CD4-positive, alpha-beta T cell (primary cell): ENCODE results near the gene CA4. TPM values are rescaled to one million over a fixed set of nuclear protein-coding genes. Genes with fewer than 3 reads are reported as not detected.
A peak's percentile ranks its signal among the peaks of the same experiment; 100 is the strongest.

ENCODE experiments used
- ATAC-seq: fragments of 200-7000 bp; cut with Tn5 transposase; one replicate; pipeline ENCODE4 v1.10.0; 2022; ENCODE audit warnings: mild to moderate bottlenecking; ENCODE audit not compliant: poor library complexity
- CTCF ChIA-PET: fragments of 350-600 bp; sonication (Branson Sonifier 250); formaldehyde crosslinking; loops from one replicate; lab custom pipeline; 2021; ENCODE audit warnings: antibody characterized with exemption, inconsistent platforms; lab: Charles Lee
- POLR2A ChIA-PET: fragments of 350-600 bp; sonication (Branson Sonifier 250); formaldehyde crosslinking; loops from one replicate; lab custom pipeline; 2021; ENCODE audit warnings: antibody characterized with exemption, inconsistent platforms; lab: Charles Lee
- DNase-seq, 14 experiments: peaks; one replicate each; pipeline ENCODE4 v3.0.0-alpha.2; 2013 to 2020; ENCODE audit warnings: mixed read lengths in 2 of 14
- H3K27ac ChIP-seq, 2 donors: one replicate each; pipeline versions ENCODE4 v1.5.1 to v1.7.0; 2013; ENCODE audit warnings: low read length in 2 of 2, low read depth in 1 of 2, mild to moderate bottlenecking in 1 of 2
- H3K27me3 ChIP-seq, 2 experiments: 1 replicate in 1 of 2; 2 replicates in 1 of 2; pipeline versions ENCODE4 v1.6.1 to v1.7.0; 2013; ENCODE audit warnings: low read length in 2 of 2, control low read depth in 1 of 2, mild to moderate bottlenecking in 1 of 2, moderate library complexity in 1 of 2; ENCODE audit not compliant: insufficient read depth in 2 of 2, control insufficient read depth in 1 of 2
- H3K36me3 ChIP-seq: one replicate; pipeline ENCODE4 v1.6.1; 2013; ENCODE audit warnings: low read length, control low read depth; ENCODE audit not compliant: insufficient read depth
- H3K4me1 ChIP-seq: one replicate; pipeline ENCODE4 v1.6.1; 2013; ENCODE audit warnings: low read length, control low read depth; ENCODE audit not compliant: insufficient read depth
- H3K4me3 ChIP-seq: one replicate; pipeline ENCODE4 v1.5.1; 2013; ENCODE audit warnings: mild to moderate bottlenecking, low read length, moderate library complexity
- H3K9me3 ChIP-seq, 2 experiments: 1 replicate in 1 of 2; 2 replicates in 1 of 2; pipeline versions ENCODE4 v1.6.1 to v1.7.0; 2013; ENCODE audit warnings: low read length in 2 of 2, mild to moderate bottlenecking in 2 of 2, control low read depth in 1 of 2, moderate library complexity in 1 of 2; ENCODE audit not compliant: control insufficient read depth in 1 of 2, insufficient read depth in 1 of 2
- H3K27ac Mint-ChIP-seq: one replicate; pipeline ENCODE4 v1.8.0; 2020; ENCODE audit warnings: mixed read lengths
- H3K27me3 Mint-ChIP-seq: one replicate; pipeline ENCODE4 v1.8.0; 2021; ENCODE audit warnings: mixed read lengths
- H3K36me3 Mint-ChIP-seq: one replicate; pipeline ENCODE4 v1.8.0; 2021; ENCODE audit warnings: low read depth, mixed read lengths
- H3K4me1 Mint-ChIP-seq: one replicate; pipeline ENCODE4 v1.8.0; 2021; ENCODE audit warnings: low read depth, mixed read lengths
- H3K4me3 Mint-ChIP-seq: one replicate; pipeline ENCODE4 v1.8.0; 2020; ENCODE audit warnings: mild to moderate bottlenecking, mixed read lengths
- H3K9me3 Mint-ChIP-seq: one replicate; pipeline ENCODE4 v1.8.0; 2020; ENCODE audit warnings: mixed read lengths
- CTCF ChIP-seq: fragments of 200-600 bp; IDR thresholded peaks from one replicate; pipeline ENCODE4 v1.8.0; 2022; ENCODE audit warnings: antibody characterized with exemption, mild to moderate bottlenecking
- intact Hi-C, 2 experiments: fragments of 100-400 bp; cut with DNase I in 1 of 2; cut with micrococcal nuclease in 1 of 2; formaldehyde crosslinking; loops; one replicate each; pipeline versions ENCODE4 v1.15.1 to v1.9.0; 2023 to 2025; cut with DNase I, micrococcal nuclease
- total RNA-seq, 174 experiments: library from RNA in 2 of 174; stranded (reverse) in 2 of 174; gene quantifications; one replicate each; pipeline ENCODE4 v1.2.3 and lab custom pipeline; 2021 to 2026

CA4 gene
- total RNA-seq, 2 experiments from 2014 or later, result not detected

- no peak overlapping the region for H3K27ac Mint-ChIP-seq
- H3K4me1 Mint-ChIP-seq, result no peaks in the 10 kb centered on the region
- intact Hi-C loops, result no loop called here
- H3K4me3 ChIP-seq, result no peak overlapping the region
- no peak for TF ChIP-seq CTCF
- no peaks in the 10 kb centered on the region for H3K4me1 ChIP-seq
- peaks cover 3 to 4% of the 10 kb centered on the region in 2 experiments for H3K27me3 ChIP-seq
- ATAC-seq, result no peak
- H3K36me3 Mint-ChIP-seq, result no peaks in the 10 kb centered on the region
- H3K36me3 ChIP-seq, result no peaks in the 10 kb centered on the region
- ChIA-PET POLR2A (no interaction called here), CTCF (no interaction called here)
- DNase-seq, result no peak
- peaks cover 35% of the 10 kb centered on the region for H3K27me3 Mint-ChIP-seq
- H3K27ac ChIP-seq, result no peak overlapping the region
- H3K4me3 Mint-ChIP-seq, result no peak overlapping the region
- no peaks in the 10 kb centered on the region for H3K9me3 Mint-ChIP-seq
- H3K9me3 ChIP-seq, result no peaks in the 10 kb centered on the region
These were observed 9.7 kb downstream of the CA4 start for GRCh38 chr17:60159479-60159866.

- Mint-ChIP-seq H3K9me3 (no peaks in the 10 kb centered on the region), H3K4me1 (no peaks in the 10 kb centered on the region), H3K27me3 (peaks cover 26% of the 10 kb centered on the region), H3K27ac (no peak overlapping the region), H3K4me3 (no peak overlapping the region), H3K36me3 (no peaks in the 10 kb centered on the region)
- no peak overlapping the region for H3K27ac ChIP-seq
- no peaks in the 10 kb centered on the region for H3K9me3 ChIP-seq
- ATAC-seq, result no peak
- peaks cover 3% of the 10 kb centered on the region in 2 experiments for H3K27me3 ChIP-seq
- CTCF ChIA-PET, result no interaction called here
- POLR2A ChIA-PET, result no interaction called here
- DNase-seq, result no peak
- intact Hi-C loops, result no loop called here
- H3K36me3 ChIP-seq, result no peaks in the 10 kb centered on the region
- H3K4me1 ChIP-seq, result peaks cover 8% of the 10 kb centered on the region
- H3K4me3 ChIP-seq, result no peak overlapping the region
- no peak for TF ChIP-seq CTCF
These were observed 11.2 kb downstream of the CA4 start for GRCh38 chr17:60160829-60161501.

GRCh38 chr17:60161598-60162330 is 12.0 kb downstream of the CA4 start:
- no peaks in the 10 kb centered on the region for H3K9me3 ChIP-seq
- CTCF ChIA-PET, result no interaction called here
- POLR2A ChIA-PET, result no interaction called here
- no peaks in the 10 kb centered on the region for H3K36me3 ChIP-seq
- H3K4me3 ChIP-seq, result no peak overlapping the region
- no peak overlapping the region for H3K27ac Mint-ChIP-seq
- no peak for TF ChIP-seq CTCF
- H3K9me3 Mint-ChIP-seq, result no peaks in the 10 kb centered on the region
- H3K4me1 Mint-ChIP-seq, result no peaks in the 10 kb centered on the region
- intact Hi-C loops, result no loop called here
- DNase-seq (peak in 1 of 14 experiments; percentile 32), ATAC-seq (no peak)
- H3K4me1 ChIP-seq, result peaks cover 10% of the 10 kb centered on the region
- H3K27me3 Mint-ChIP-seq, result peaks cover 20% of the 10 kb centered on the region
- no peak overlapping the region for H3K4me3 Mint-ChIP-seq
- H3K27ac ChIP-seq, result no peak overlapping the region
- H3K27me3 ChIP-seq, result peaks cover 0 to 3% of the 10 kb centered on the region in 2 experiments
- H3K36me3 Mint-ChIP-seq, result no peaks in the 10 kb centered on the region
